HCT116 (cell line): Measurements from ENCODE around the gene ZNF93. TPM values are rescaled to one million over a fixed set of nuclear protein-coding genes. Genes with fewer than 3 reads are reported as not detected.
"Not testable (repeated sequence)": the region's sequence is repeated elsewhere in the genome, so short reads cannot be mapped to it uniquely, and the experiment has no call there.

Experiments used
- ATAC-seq: fragments of 200-7000 bp; cut with Tn5 transposase; 2 replicates; pipeline ENCODE4 v1.9.1; 2020; ENCODE audit warnings: mild to moderate bottlenecking, moderate library complexity
- Bru-seq: library from RNA; stranded (reverse); fragments of 400-500 nt; gene quantifications from one replicate; lab custom pipeline; 2021; lab: Mats Ljungman, UMichigan
- BruChase-seq, 2 experiments: library from RNA; stranded (reverse); fragments of 400-500 nt; gene quantifications; one replicate each; lab custom pipeline; 2021; lab: Mats Ljungman, UMichigan
- BruUV-seq: library from RNA; stranded (reverse); fragments of 400-500 nt; replicated peaks from 2 replicates; lab custom pipeline; 2021; lab: Mats Ljungman, UMichigan
- CTCF ChIA-PET: fragments of 300-600 bp; sonication (Branson Sonifier 250); formaldehyde crosslinking; loops from one replicate; lab custom pipeline; 2021; ENCODE audit warnings: antibody characterized with exemption; lab: Charles Lee
- POLR2A ChIA-PET: fragments of 300-600, 350-600 bp; sonication (Branson Sonifier 250); formaldehyde crosslinking; loops from one replicate; lab custom pipeline; 2021; ENCODE audit warnings: antibody characterized with exemption; lab: Charles Lee
- RAD21 ChIA-PET, 2 experiments: fragments of 300-600 bp; sonication (Branson Sonifier 250); formaldehyde crosslinking; loops; one replicate each; lab custom pipeline; 2023; ENCODE audit warnings: low total read pairs in 2 of 2; ENCODE audit not compliant: uncharacterized antibody in 2 of 2, unreplicated experiment in 2 of 2, low non-redundant PET in 1 of 2; lab: Charles Lee
- DNase-seq: peaks from one replicate; pipeline ENCODE4 v3.0.0-alpha.2; 2010; ENCODE audit warnings: low read depth, low spot score
- H2AFZ ChIP-seq: fragments of 200-600 bp; shearing (Covaris generic), sonication (generic); 2 replicates; pipeline ENCODE4 v1.6.1; 2017; ENCODE audit warnings: low read depth, mixed run types, mixed read lengths, antibody characterized with exemption, low read length; ENCODE audit not compliant: poor library complexity, severe bottlenecking
- H3K27ac ChIP-seq: 2 replicates; pipeline ENCODE4 v1.5.1; 2012; ENCODE audit warnings: low read depth, low read length
- H3K27me3 ChIP-seq: fragments of 200-600 bp; sonication (generic); 2 replicates; pipeline ENCODE4 v1.6.1; 2016; ENCODE audit warnings: mixed run types, low read length, mixed read lengths; ENCODE audit not compliant: insufficient read depth
- H3K36me3 ChIP-seq, 2 experiments: fragments of 200-500 bp in 1 of 2; fragments of 200-600 bp in 1 of 2; sonication (Bioruptor generic) in 1 of 2; sonication (generic) in 1 of 2; 2 replicates each; pipeline versions ENCODE4 v1.5.1 to v1.6.1; 2014 to 2016; ENCODE audit warnings: low read length in 2 of 2, inconsistent platforms in 1 of 2, mixed read lengths in 1 of 2, mixed run types in 1 of 2; ENCODE audit not compliant: insufficient read depth in 2 of 2, control insufficient read depth in 1 of 2
- H3K4me1 ChIP-seq, 2 experiments: fragments of 200-600 bp in 1 of 2; sonication (generic) in 1 of 2; 2 replicates each; pipeline versions ENCODE4 v1.5.1 to v1.6.1; 2012 to 2017; ENCODE audit warnings: low read length in 2 of 2, inconsistent platforms in 1 of 2, mild to moderate bottlenecking in 1 of 2, mixed read lengths in 1 of 2, mixed run types in 1 of 2, moderate library complexity in 1 of 2; ENCODE audit not compliant: insufficient read depth in 2 of 2, control insufficient read depth in 1 of 2
- H3K4me2 ChIP-seq: fragments of 200-600 bp; sonication (generic); 2 replicates; pipeline ENCODE4 v1.6.1; 2017; ENCODE audit warnings: mixed run types, low read length, mixed read lengths
- H3K4me3 ChIP-seq, 2 experiments: fragments of 200-600 bp in 1 of 2; sonication (generic) in 1 of 2; replicated peaks in 1 of 2; 2 replicates each; pipeline ENCODE4 v1.5.1; 2011 to 2016; ENCODE audit warnings: low read length in 2 of 2, control low read depth in 1 of 2, low read depth in 1 of 2, mild to moderate bottlenecking in 1 of 2, mixed read lengths in 1 of 2, mixed run types in 1 of 2
- H3K79me2 ChIP-seq: fragments of 200-600 bp; sonication (generic); 2 replicates; pipeline ENCODE4 v1.6.1; 2017; ENCODE audit warnings: mild to moderate bottlenecking, mixed run types, low read length, moderate library complexity, mixed read lengths; ENCODE audit not compliant: insufficient read depth
- H3K9ac ChIP-seq: fragments of 200-600 bp; sonication (generic); 2 replicates; pipeline ENCODE4 v1.6.1; 2016; ENCODE audit warnings: low read length, mixed read lengths
- H3K9me2 ChIP-seq: fragments of 200-600 bp; sonication (generic), shearing (Covaris generic); 2 replicates; pipeline ENCODE4 v1.6.1; 2017; ENCODE audit warnings: mixed run types, mild to moderate bottlenecking, moderate library complexity; ENCODE audit not compliant: insufficient read depth
- H3K9me3 ChIP-seq, 2 experiments: fragments of 200-500 bp in 1 of 2; fragments of 200-600 bp in 1 of 2; sonication (Bioruptor generic) in 1 of 2; sonication (generic) in 1 of 2; 2 replicates each; pipeline ENCODE4 v1.6.1; 2014 to 2017; ENCODE audit warnings: low read length in 2 of 2, mixed read lengths in 2 of 2, inconsistent platforms in 1 of 2, low read depth in 1 of 2, mild to moderate bottlenecking in 1 of 2, mixed run types in 1 of 2, moderate library complexity in 1 of 2; ENCODE audit not compliant: control insufficient read depth in 1 of 2, insufficient read depth in 1 of 2
- H4K20me1 ChIP-seq: fragments of 200-600 bp; sonication (generic), shearing (Covaris generic); 2 replicates; pipeline ENCODE4 v1.6.1; 2017; ENCODE audit warnings: mixed run types, mild to moderate bottlenecking, moderate library complexity; ENCODE audit not compliant: insufficient read depth
- CBX3 ChIP-seq: IDR thresholded peaks from 2 replicates; pipeline ENCODE4 v1.6.1; 2012; ENCODE audit warnings: low read depth
- CEBPB ChIP-seq: IDR thresholded peaks from 2 replicates; pipeline ENCODE4 v1.6.1; 2012; ENCODE audit warnings: low read depth
- ELF1 ChIP-seq: IDR thresholded peaks from 2 replicates; pipeline ENCODE4 v1.6.1; 2012; ENCODE audit warnings: low read depth, borderline replicate concordance
- EZH2 ChIP-seq: fragments of 200-600 bp; sonication (generic); IDR thresholded peaks from 2 replicates; pipeline ENCODE4 v1.6.1; 2017; ENCODE audit warnings: antibody characterized with exemption, mixed run types
- EZH2phosphoT487 ChIP-seq: fragments of 200-600 bp; IDR thresholded peaks from 2 replicates; pipeline ENCODE4 v1.6.1; 2018; ENCODE audit warnings: antibody characterized with exemption, borderline replicate concordance
- FOSL1 ChIP-seq: IDR thresholded peaks from 2 replicates; pipeline ENCODE4 v1.6.1; 2012; ENCODE audit warnings: low read depth
- JUND ChIP-seq: IDR thresholded peaks from 2 replicates; pipeline ENCODE4 v1.6.1; 2012
- RAD21 ChIP-seq: IDR thresholded peaks from 2 replicates; pipeline ENCODE4 v1.6.1; 2012; ENCODE audit warnings: low read depth, mild to moderate bottlenecking
- SIN3A ChIP-seq: IDR thresholded peaks from 2 replicates; pipeline ENCODE4 v1.6.1; 2012; ENCODE audit warnings: low read depth
- SP1 ChIP-seq: IDR thresholded peaks from 2 replicates; pipeline ENCODE4 v1.6.1; 2012; ENCODE audit warnings: low read depth
- SRF ChIP-seq: IDR thresholded peaks from 2 replicates; pipeline ENCODE4 v1.6.1; 2012; ENCODE audit warnings: low read depth
- ZFX ChIP-seq: fragments of 450-650 bp; IDR thresholded peaks from 2 replicates; pipeline ENCODE4 v1.6.1; 2017
- ZNF274 ChIP-seq: fragments of 200-500 bp; sonication (Bioruptor generic); IDR thresholded peaks from 2 replicates; pipeline ENCODE4 v1.6.1; 2014; ENCODE audit warnings: mild to moderate bottlenecking, low read depth, low read length, inconsistent platforms
- intact Hi-C: fragments of 100-400 bp; cut with micrococcal nuclease; formaldehyde crosslinking; loops from 2 replicates; pipeline ENCODE4 v1.10.0; 2022
- long read RNA-seq: library from polyadenylated mRNA; unstranded; transcript quantifications from one replicate; pipeline ENCODE4 v2.0.0, GENCODE V29; 2021; ENCODE audit not compliant: unreplicated experiment
- polyA plus RNA-seq: library from polyadenylated mRNA; unstranded; fragments of >200 nt; gene quantifications from 2 replicates; pipeline ENCODE4 v1.2.1, GENCODE V29; 2012; ENCODE audit warnings: missing spikeins
- total RNA-seq: library from RNA; stranded (reverse); gene quantifications from one replicate; pipeline ENCODE4 v1.2.1, GENCODE V29; 2021; ENCODE audit not compliant: unreplicated experiment
- TF ChIP-seq, protein P1 (sequence below): IDR thresholded peaks from 2 replicates; pipeline ENCODE4 v1.6.1; 2012
- TF ChIP-seq, protein P2 (sequence below): IDR thresholded peaks from 2 replicates; pipeline ENCODE4 v1.6.1; 2012

Gene ZNF93
- total RNA-seq: not detected
- not detected in 2 replicates for polyA plus RNA-seq
- percentile 10 among the genes with signal in this experiment for Bru-seq, nascent RNA
- BruChase-seq, experiment 1, labeled RNA remaining after a 6-hour chase: percentile 7 among the genes with signal in this experiment
- BruChase-seq, experiment 2, labeled RNA remaining after a 2-hour chase: percentile 9 among the genes with signal in this experiment
- long read RNA-seq: 0 reads

DNA sequence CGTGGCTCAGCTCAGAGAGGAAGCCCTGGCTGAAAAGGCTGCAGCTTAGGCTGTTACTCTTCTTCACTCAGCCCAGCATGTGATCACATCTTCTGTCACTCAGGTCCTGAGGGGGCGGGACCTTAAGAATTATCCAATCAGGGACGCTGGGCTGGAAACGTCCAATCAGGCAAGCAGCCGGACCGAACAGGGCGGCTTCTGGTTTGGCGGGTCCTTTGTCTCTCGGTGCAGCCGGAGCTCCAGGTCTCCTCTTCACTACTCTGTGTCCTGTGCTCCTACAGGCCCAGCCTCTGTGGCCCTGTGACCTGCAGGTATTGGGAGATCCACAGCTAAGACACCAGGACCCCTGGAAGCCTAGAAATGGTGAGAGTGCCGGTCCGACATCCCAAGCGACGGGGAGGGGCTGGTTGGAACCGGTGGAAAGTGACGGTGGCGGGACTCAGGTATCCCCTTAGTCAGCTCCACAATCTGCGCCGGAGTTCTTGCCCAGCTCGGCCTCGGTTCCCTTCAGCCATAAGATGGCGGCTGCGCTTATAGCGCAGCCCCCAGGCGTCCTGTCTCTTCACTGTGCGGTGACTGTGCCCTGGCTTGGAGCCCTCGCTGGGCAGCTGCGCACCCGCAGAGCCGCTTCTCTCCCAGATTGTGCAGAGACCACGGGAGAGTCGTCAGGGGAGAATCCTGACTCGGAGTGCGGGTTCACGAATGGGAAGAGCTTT, at the start of gene ZNF93:
Gene ZNF93 (plus strand): TSS at position 218 of the 716 bp plus-strand sequence. CDS start 143 bp downstream, at position 361.
- CTCF ChIA-PET: no interaction called here
- POLR2A ChIA-PET: no interaction called here

DNA sequence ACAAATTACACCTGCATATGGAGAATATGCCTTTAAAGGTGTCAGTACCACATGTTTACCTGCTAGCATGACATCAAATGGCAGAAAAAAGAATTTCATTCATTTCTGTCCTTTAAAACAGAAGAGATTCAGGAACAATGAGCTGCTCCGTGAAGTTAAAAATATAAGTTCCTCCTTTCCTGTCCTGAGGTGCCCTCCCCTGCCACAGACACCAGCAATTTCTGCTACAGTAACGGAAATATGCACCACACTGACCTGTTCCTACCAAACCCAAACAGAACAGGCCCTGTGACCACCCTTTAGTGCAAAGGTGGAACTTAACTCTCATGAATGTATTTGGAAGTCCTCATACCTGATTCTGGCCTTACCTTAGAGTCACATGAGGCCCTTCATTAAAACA, 49.0 kb upstream of the ZNF93 start:
- POLR2A ChIA-PET, H3K4me2 ChIP-seq, ATAC-seq, H3K79me2 ChIP-seq, H3K4me3 ChIP-seq, DNase-seq, H3K9ac ChIP-seq, CTCF ChIA-PET, H3K4me1 ChIP-seq, H3K9me2 ChIP-seq, H3K9me3 ChIP-seq, H3K27ac ChIP-seq, H2AFZ ChIP-seq, H3K27me3 ChIP-seq, BruUV-seq, intact Hi-C loops, H4K20me1 ChIP-seq, RAD21 ChIA-PET, H3K36me3 ChIP-seq: not testable (repeated sequence)

More for the DNA sequence above, at the start of gene ZNF93:
- H3K4me2 ChIP-seq: no peak within 1 kb of the TSS
- H3K9ac ChIP-seq: no peak within 1 kb of the TSS
- DNase-seq (no peak), ATAC-seq (no peak)
- H3K36me3 ChIP-seq: no peaks in the 10 kb centered on the region
- intact Hi-C loops: no loop called here
- H3K9me2 ChIP-seq: no peaks in the 10 kb centered on the region
- RAD21 ChIA-PET: no interaction called here
- H3K27ac ChIP-seq: no peak within 1 kb of the TSS
- no peaks in the 10 kb centered on the region for H3K4me1 ChIP-seq
- no peaks in the 10 kb centered on the region for H3K79me2 ChIP-seq
- H3K4me3 ChIP-seq: no peak within 1 kb of the TSS
- no peak for TF ChIP-seq SIN3A
- no peak for TF ChIP-seq EZH2
- TF ChIP-seq, protein P1, sequence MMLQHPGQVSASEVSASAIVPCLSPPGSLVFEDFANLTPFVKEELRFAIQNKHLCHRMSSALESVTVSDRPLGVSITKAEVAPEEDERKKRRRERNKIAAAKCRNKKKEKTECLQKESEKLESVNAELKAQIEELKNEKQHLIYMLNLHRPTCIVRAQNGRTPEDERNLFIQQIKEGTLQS: no peak
- no peak for TF ChIP-seq ZFX
- TF ChIP-seq, protein P2, sequence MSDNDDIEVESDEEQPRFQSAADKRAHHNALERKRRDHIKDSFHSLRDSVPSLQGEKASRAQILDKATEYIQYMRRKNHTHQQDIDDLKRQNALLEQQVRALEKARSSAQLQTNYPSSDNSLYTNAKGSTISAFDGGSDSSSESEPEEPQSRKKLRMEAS: no peak
- no peak for TF ChIP-seq SP1
- no peak for TF ChIP-seq ELF1
- TF ChIP-seq CEBPB: no peak
- no peak for TF ChIP-seq SRF
- TF ChIP-seq EZH2phosphoT487: no peak
- no peak for TF ChIP-seq CBX3
- no peak for TF ChIP-seq JUND
- TF ChIP-seq ZNF274: no peak
- no peak for TF ChIP-seq RAD21
- TF ChIP-seq FOSL1: no peak
- H2AFZ ChIP-seq: no peak within 1 kb of the TSS
- no TSS peak for BruUV-seq
- H3K27me3 ChIP-seq: no peaks in the 10 kb centered on the region
- H3K9me3 ChIP-seq: peaks cover 0 to 9% of the 10 kb centered on the region in 2 experiments; a peak in 2 of 4 replicates
- H4K20me1 ChIP-seq: no peaks in the 10 kb centered on the region
